Measurements from ENCODE around the gene ROBO2.

ROBO2 gene

GRCh38 chr3:77456431-77456830 is 416.5 kb downstream of the ROBO2 start:
- H3K4me3 ChIP-seq (ENCODE audit: low read depth, low read length, poor library complexity, severe bottlenecking): no peak overlapping the region
- H3K9ac ChIP-seq (ENCODE audit: low read length): no peak overlapping the region
- no peak for TF ChIP-seq EZH2 (IDR thresholded peaks at IDR 0.05; ENCODE audit: borderline replicate concordance, low read length)
- no peak for TF ChIP-seq CTCF (IDR thresholded peaks at IDR 0.05; ENCODE audit: low read length)
- no peaks in the 10 kb centered on the region for H3K36me3 ChIP-seq (ENCODE audit: insufficient read depth, low read length)
- no peak overlapping the region for H3K27ac ChIP-seq (ENCODE audit: low read depth, low read length, poor library complexity, severe bottlenecking)
- H3K9me2 ChIP-seq (ENCODE audit: low read depth, low read length): no peaks in the 10 kb centered on the region
- H3K27me3 ChIP-seq (ENCODE audit: insufficient read depth, low read length): no peaks in the 10 kb centered on the region
- no peaks in the 10 kb centered on the region for H3F3A ChIP-seq (ENCODE audit: insufficient read depth, low read length)
- H3K9me3 ChIP-seq (ENCODE audit: low read length): no peaks in the 10 kb centered on the region
- H3K4me2 ChIP-seq (ENCODE audit: low read length): no peak overlapping the region
- H2AFZ ChIP-seq (ENCODE audit: low read length): no peak overlapping the region
- no peaks in the 10 kb centered on the region for H4K20me1 ChIP-seq (ENCODE audit: insufficient read depth, low read length)
- no peaks in the 10 kb centered on the region for H3K79me2 ChIP-seq (ENCODE audit: insufficient read depth, low read length)
- no peaks in the 10 kb centered on the region for H3K4me1 ChIP-seq (ENCODE audit: insufficient read depth, low read length, severe bottlenecking)

- Histone ChIP-seq H3K27me3 (ENCODE audit: insufficient read depth, low read length) (no peaks in the 10 kb centered on the region), H3K9ac (ENCODE audit: low read length) (no peak overlapping the region), H3F3A (ENCODE audit: insufficient read depth, low read length) (no peaks in the 10 kb centered on the region), H3K4me1 (ENCODE audit: insufficient read depth, low read length, severe bottlenecking) (no peaks in the 10 kb centered on the region), H3K4me3 (ENCODE audit: low read depth, low read length, poor library complexity, severe bottlenecking) (no peak overlapping the region), H3K27ac (ENCODE audit: low read depth, low read length, poor library complexity, severe bottlenecking) (no peak overlapping the region), H3K36me3 (ENCODE audit: insufficient read depth, low read length) (no peaks in the 10 kb centered on the region), H2AFZ (ENCODE audit: low read length) (no peak overlapping the region), H3K79me2 (ENCODE audit: insufficient read depth, low read length) (no peaks in the 10 kb centered on the region), H3K9me2 (ENCODE audit: low read depth, low read length) (no peaks in the 10 kb centered on the region), H3K4me2 (ENCODE audit: low read length) (no peak overlapping the region), H4K20me1 (ENCODE audit: insufficient read depth, low read length) (no peaks in the 10 kb centered on the region), H3K9me3 (ENCODE audit: low read length) (no peaks in the 10 kb centered on the region)
- TF ChIP-seq CTCF (IDR thresholded peaks at IDR 0.05; ENCODE audit: low read length): no peak
- TF ChIP-seq EZH2 (IDR thresholded peaks at IDR 0.05; ENCODE audit: borderline replicate concordance, low read length): no peak
Measured at GRCh38 chr3:77456906-77457305, 417.0 kb downstream of the ROBO2 start.

- no peak overlapping the region for H3K4me2 ChIP-seq (ENCODE audit: low read length)
- TF ChIP-seq CTCF (IDR thresholded peaks at IDR 0.05; ENCODE audit: low read length) (no peak), EZH2 (IDR thresholded peaks at IDR 0.05; ENCODE audit: borderline replicate concordance, low read length) (no peak)
- H3K9ac ChIP-seq (ENCODE audit: low read length): no peak overlapping the region
- H3K79me2 ChIP-seq (ENCODE audit: insufficient read depth, low read length): no peaks in the 10 kb centered on the region
- no peaks in the 10 kb centered on the region for H3K9me2 ChIP-seq (ENCODE audit: low read depth, low read length)
- H4K20me1 ChIP-seq (ENCODE audit: insufficient read depth, low read length): no peaks in the 10 kb centered on the region
- no peaks in the 10 kb centered on the region for H3K36me3 ChIP-seq (ENCODE audit: insufficient read depth, low read length)
- H3K4me1 ChIP-seq (ENCODE audit: insufficient read depth, low read length, severe bottlenecking): no peaks in the 10 kb centered on the region
- no peak overlapping the region for H3K27ac ChIP-seq (ENCODE audit: low read depth, low read length, poor library complexity, severe bottlenecking)
- no peaks in the 10 kb centered on the region for H3K9me3 ChIP-seq (ENCODE audit: low read length)
- H3K4me3 ChIP-seq (ENCODE audit: low read depth, low read length, poor library complexity, severe bottlenecking): no peak overlapping the region
- no peak overlapping the region for H2AFZ ChIP-seq (ENCODE audit: low read length)
- H3K27me3 ChIP-seq (ENCODE audit: insufficient read depth, low read length): no peaks in the 10 kb centered on the region; the same call in 1 of the 2 replicates
- no peaks in the 10 kb centered on the region for H3F3A ChIP-seq (ENCODE audit: insufficient read depth, low read length)
Measured at GRCh38 chr3:77459926-77460325, 420.0 kb downstream of the ROBO2 start.
